SK-N-SH treated with all-trans-retinoic acid at 6 μM for 48 hours (cell line): ENCODE results near the gene DIP2C.

Experiments used
- ATAC-seq: fragments of 200-7000 bp; cut with Tn5 transposase; 3 replicates; pipeline ENCODE4 v1.9.1; 2020; ENCODE audit warnings: mild to moderate bottlenecking, moderate library complexity
- BACH2 ChIP-seq: fragments of 250-450 bp; sonication (Bioruptor Pico); IDR thresholded peaks from 2 replicates; pipeline ENCODE4 v1.9.0; 2021; ENCODE audit warnings: mild to moderate bottlenecking, borderline replicate concordance
- CSDC2 ChIP-seq: fragments of 250-450 bp; sonication (Bioruptor Pico); IDR thresholded peaks from 2 replicates; pipeline ENCODE4 v1.5.0; 2020; ENCODE audit warnings: mild to moderate bottlenecking, moderate library complexity
- ESRRG ChIP-seq: fragments of 250-450 bp; sonication (Bioruptor Pico); IDR thresholded peaks from 2 replicates; pipeline ENCODE4 v1.6.1; 2021; ENCODE audit warnings: mild to moderate bottlenecking
- GLIS3 ChIP-seq: fragments of 250-450 bp; sonication (Bioruptor Pico); IDR thresholded peaks from 2 replicates; pipeline ENCODE4 v1.5.0; 2020; ENCODE audit warnings: mild to moderate bottlenecking, moderate library complexity
- ISL1 ChIP-seq: fragments of 250-450 bp; sonication (Bioruptor Pico); IDR thresholded peaks from 2 replicates; pipeline ENCODE4 v2.1.2; 2022; ENCODE audit warnings: mild to moderate bottlenecking, moderate library complexity
- OSR1 ChIP-seq: fragments of 250-450 bp; sonication (Bioruptor Pico); IDR thresholded peaks from 2 replicates; pipeline ENCODE4 v1.8.0; 2022; ENCODE audit warnings: moderate library complexity, mild to moderate bottlenecking, inconsistent platforms
- POU6F1 ChIP-seq: fragments of 250-450 bp; sonication (Bioruptor Pico); IDR thresholded peaks from 2 replicates; pipeline ENCODE4 v1.8.0; 2021; ENCODE audit warnings: low read depth, mild to moderate bottlenecking, moderate library complexity, borderline replicate concordance
- PPARA ChIP-seq: fragments of 250-450 bp; sonication (Bioruptor Pico); IDR thresholded peaks from 2 replicates; pipeline ENCODE4 v1.5.0; 2020; ENCODE audit warnings: mild to moderate bottlenecking, borderline replicate concordance
- RARB ChIP-seq: fragments of 250-450 bp; sonication (Bioruptor Pico); IDR thresholded peaks from 2 replicates; pipeline ENCODE4 v1.8.0; 2021; ENCODE audit warnings: mild to moderate bottlenecking, moderate library complexity
- SNAI2 ChIP-seq: fragments of 250-450 bp; sonication (Bioruptor Pico); IDR thresholded peaks from 2 replicates; pipeline ENCODE4 v1.5.0; 2020; ENCODE audit warnings: mild to moderate bottlenecking, moderate library complexity
- TCF4 ChIP-seq: fragments of 250-450 bp; sonication (Bioruptor Pico); IDR thresholded peaks from 2 replicates; pipeline ENCODE4 v1.8.0; 2021; ENCODE audit warnings: mild to moderate bottlenecking, moderate library complexity, borderline replicate concordance
- TOX ChIP-seq: fragments of 250-450 bp; sonication (Bioruptor Pico); IDR thresholded peaks from 2 replicates; pipeline ENCODE4 v1.8.0; 2021; ENCODE audit warnings: mild to moderate bottlenecking, moderate library complexity, borderline replicate concordance
- ZC3H10 ChIP-seq: fragments of 250-450 bp; sonication (Bioruptor Pico); IDR thresholded peaks from 2 replicates; pipeline ENCODE4 v1.5.1; 2021; ENCODE audit warnings: mild to moderate bottlenecking, moderate library complexity
- ZFP3 ChIP-seq: fragments of 250-450 bp; sonication (Bioruptor Pico); IDR thresholded peaks from 2 replicates; pipeline ENCODE4 v1.5.0; 2020; ENCODE audit warnings: mild to moderate bottlenecking, moderate library complexity
- ZFP30 ChIP-seq: fragments of 450-650 bp; formaldehyde crosslinking; IDR thresholded peaks from 2 replicates; pipeline ENCODE4 v1.5.0; 2022; ENCODE audit warnings: mild to moderate bottlenecking, moderate library complexity
- ZNF70 ChIP-seq: fragments of 450-650 bp; formaldehyde crosslinking; IDR thresholded peaks from 2 replicates; pipeline ENCODE4 v1.5.0; 2020; ENCODE audit warnings: mild to moderate bottlenecking, moderate library complexity
- ZNF8 ChIP-seq: fragments of 450-650 bp; formaldehyde crosslinking; IDR thresholded peaks from 2 replicates; pipeline ENCODE4 v1.5.0; 2020; ENCODE audit warnings: mild to moderate bottlenecking, moderate library complexity
- TF ChIP-seq, protein P1 (sequence below): fragments of 250-450 bp; sonication (Bioruptor Pico); IDR thresholded peaks from 2 replicates; pipeline ENCODE4 v1.5.1; 2021; ENCODE audit warnings: mild to moderate bottlenecking, moderate library complexity
- TF ChIP-seq, protein P2 (sequence below): fragments of 250-450 bp; sonication (Bioruptor Pico); IDR thresholded peaks from 2 replicates; pipeline ENCODE4 v1.5.0; 2020; ENCODE audit warnings: mild to moderate bottlenecking, moderate library complexity
- TF ChIP-seq, protein P3 (sequence below): fragments of 250-450 bp; sonication (Bioruptor Pico); IDR thresholded peaks from 2 replicates; pipeline ENCODE4 v1.5.1; 2020; ENCODE audit warnings: low read depth, mild to moderate bottlenecking, moderate library complexity

DIP2C gene

GRCh38 chr10:316390-316789 lies 373.1 kb downstream of the DIP2C start:
- no peak for ATAC-seq
- TF ChIP-seq TOX (no peak), ZNF70 (CRISPR knock-in tag) (no peak), SNAI2 (CRISPR knock-in tag) (no peak), ESRRG (CRISPR knock-in tag) (no peak), ISL1 (CRISPR knock-in tag) (no peak), OSR1 (CRISPR knock-in tag) (no peak), CSDC2 (no peak), ZFP3 (no peak), TCF4 (CRISPR knock-in tag) (no peak)
- TF ChIP-seq, all 23 proteins: peak for 0

DNA sequence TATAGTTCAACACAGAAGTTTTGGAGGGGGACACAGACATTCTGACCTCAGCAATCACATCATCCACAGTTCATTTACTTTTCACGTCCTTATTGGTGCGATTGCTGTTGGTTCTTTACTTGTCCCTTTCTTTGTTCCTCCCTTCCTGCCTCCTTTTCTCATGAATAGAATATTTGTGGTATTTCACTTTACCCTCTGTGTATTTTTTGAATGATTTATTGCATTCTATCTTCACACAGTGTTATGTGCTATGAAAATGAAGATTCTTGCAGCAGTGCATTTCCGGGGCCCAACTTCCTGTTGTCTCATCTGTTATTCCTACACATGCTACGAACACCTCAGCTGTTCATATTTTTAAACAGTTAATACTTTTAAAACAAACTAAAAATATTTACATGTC lies 374.6 kb downstream of the DIP2C start:
- TF ChIP-seq BACH2 (no peak), ZFP3 (no peak), OSR1 (CRISPR knock-in tag) (no peak), TCF4 (CRISPR knock-in tag) (no peak), ZFP30 (CRISPR knock-in tag) (no peak), SNAI2 (CRISPR knock-in tag) (no peak), PPARA (CRISPR knock-in tag) (no peak), ZNF8 (CRISPR knock-in tag) (no peak), ESRRG (CRISPR knock-in tag) (no peak), ZC3H10 (CRISPR knock-in tag) (no peak), ZNF70 (CRISPR knock-in tag) (no peak), CSDC2 (no peak)
- TF ChIP-seq, protein P1, sequence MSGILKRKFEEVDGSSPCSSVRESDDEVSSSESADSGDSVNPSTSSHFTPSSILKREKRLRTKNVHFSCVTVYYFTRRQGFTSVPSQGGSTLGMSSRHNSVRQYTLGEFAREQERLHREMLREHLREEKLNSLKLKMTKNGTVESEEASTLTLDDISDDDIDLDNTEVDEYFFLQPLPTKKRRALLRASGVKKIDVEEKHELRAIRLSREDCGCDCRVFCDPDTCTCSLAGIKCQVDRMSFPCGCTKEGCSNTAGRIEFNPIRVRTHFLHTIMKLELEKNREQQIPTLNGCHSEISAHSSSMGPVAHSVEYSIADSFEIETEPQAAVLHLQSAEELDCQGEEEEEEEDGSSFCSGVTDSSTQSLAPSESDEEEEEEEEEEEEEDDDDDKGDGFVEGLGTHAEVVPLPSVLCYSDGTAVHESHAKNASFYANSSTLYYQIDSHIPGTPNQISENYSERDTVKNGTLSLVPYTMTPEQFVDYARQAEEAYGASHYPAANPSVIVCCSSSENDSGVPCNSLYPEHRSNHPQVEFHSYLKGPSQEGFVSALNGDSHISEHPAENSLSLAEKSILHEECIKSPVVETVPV: no peak
- TF ChIP-seq, protein P2, sequence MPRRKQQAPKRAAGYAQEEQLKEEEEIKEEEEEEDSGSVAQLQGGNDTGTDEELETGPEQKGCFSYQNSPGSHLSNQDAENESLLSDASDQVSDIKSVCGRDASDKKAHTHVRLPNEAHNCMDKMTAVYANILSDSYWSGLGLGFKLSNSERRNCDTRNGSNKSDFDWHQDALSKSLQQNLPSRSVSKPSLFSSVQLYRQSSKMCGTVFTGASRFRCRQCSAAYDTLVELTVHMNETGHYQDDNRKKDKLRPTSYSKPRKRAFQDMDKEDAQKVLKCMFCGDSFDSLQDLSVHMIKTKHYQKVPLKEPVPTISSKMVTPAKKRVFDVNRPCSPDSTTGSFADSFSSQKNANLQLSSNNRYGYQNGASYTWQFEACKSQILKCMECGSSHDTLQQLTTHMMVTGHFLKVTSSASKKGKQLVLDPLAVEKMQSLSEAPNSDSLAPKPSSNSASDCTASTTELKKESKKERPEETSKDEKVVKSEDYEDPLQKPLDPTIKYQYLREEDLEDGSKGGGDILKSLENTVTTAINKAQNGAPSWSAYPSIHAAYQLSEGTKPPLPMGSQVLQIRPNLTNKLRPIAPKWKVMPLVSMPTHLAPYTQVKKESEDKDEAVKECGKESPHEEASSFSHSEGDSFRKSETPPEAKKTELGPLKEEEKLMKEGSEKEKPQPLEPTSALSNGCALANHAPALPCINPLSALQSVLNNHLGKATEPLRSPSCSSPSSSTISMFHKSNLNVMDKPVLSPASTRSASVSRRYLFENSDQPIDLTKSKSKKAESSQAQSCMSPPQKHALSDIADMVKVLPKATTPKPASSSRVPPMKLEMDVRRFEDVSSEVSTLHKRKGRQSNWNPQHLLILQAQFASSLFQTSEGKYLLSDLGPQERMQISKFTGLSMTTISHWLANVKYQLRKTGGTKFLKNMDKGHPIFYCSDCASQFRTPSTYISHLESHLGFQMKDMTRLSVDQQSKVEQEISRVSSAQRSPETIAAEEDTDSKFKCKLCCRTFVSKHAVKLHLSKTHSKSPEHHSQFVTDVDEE (CRISPR knock-in tag): no peak
- TF ChIP-seq, protein P3, sequence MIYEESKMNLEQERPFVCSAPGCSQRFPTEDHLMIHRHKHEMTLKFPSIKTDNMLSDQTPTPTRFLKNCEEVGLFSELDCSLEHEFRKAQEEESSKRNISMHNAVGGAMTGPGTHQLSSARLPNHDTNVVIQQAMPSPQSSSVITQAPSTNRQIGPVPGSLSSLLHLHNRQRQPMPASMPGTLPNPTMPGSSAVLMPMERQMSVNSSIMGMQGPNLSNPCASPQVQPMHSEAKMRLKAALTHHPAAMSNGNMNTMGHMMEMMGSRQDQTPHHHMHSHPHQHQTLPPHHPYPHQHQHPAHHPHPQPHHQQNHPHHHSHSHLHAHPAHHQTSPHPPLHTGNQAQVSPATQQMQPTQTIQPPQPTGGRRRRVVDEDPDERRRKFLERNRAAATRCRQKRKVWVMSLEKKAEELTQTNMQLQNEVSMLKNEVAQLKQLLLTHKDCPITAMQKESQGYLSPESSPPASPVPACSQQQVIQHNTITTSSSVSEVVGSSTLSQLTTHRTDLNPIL: no peak
- no peak for ATAC-seq

- TF ChIP-seq POU6F1 (CRISPR knock-in tag) (no peak), SNAI2 (CRISPR knock-in tag) (no peak), PPARA (CRISPR knock-in tag) (no peak), ZNF8 (CRISPR knock-in tag) (no peak)
- TF ChIP-seq, protein P1: no peak
- no peak for ATAC-seq
These were observed 375.1 kb downstream of the DIP2C start for GRCh38 chr10:314381-314780.

- ATAC-seq: no peak
- TF ChIP-seq, protein P1: no peak
- TF ChIP-seq, protein P2 (CRISPR knock-in tag): no peak
- TF ChIP-seq RARB (CRISPR knock-in tag) (no peak), GLIS3 (CRISPR knock-in tag) (no peak), ESRRG (CRISPR knock-in tag) (no peak), TOX (no peak), PPARA (CRISPR knock-in tag) (no peak)
These were observed 377.4 kb downstream of the DIP2C start for GRCh38 chr10:311901-312665.
